Breast epithelium (tissue), 4 donors: ENCODE measurements around the gene GCNT2. TPM values are rescaled to one million over a fixed set of nuclear protein-coding genes. Genes with fewer than 3 reads are reported as not detected.

Experiments
- DNase-seq, 2 donors: peaks; one replicate each; pipeline ENCODE4 v3.0.0-alpha.2; 2019; ENCODE audit warnings: low spot score in 2 of 2
- H3K27ac ChIP-seq, 2 donors: fragments of 200-600 bp; sonication (generic) in 1 of 2; one replicate each; pipeline ENCODE4 v1.5.1; 2016 to 2019; ENCODE audit warnings: mild to moderate bottlenecking in 1 of 2
- H3K27me3 ChIP-seq, 2 donors: fragments of 200-600 bp; sonication (generic) in 1 of 2; one replicate each; pipeline versions ENCODE4 v1.5.1 to v1.6.0; 2017 to 2019; ENCODE audit warnings: control low read depth in 1 of 2, mild to moderate bottlenecking in 1 of 2
- H3K36me3 ChIP-seq: fragments of 200-600 bp; one replicate; pipeline ENCODE4 v1.5.1; 2019
- H3K4me1 ChIP-seq, 2 donors: fragments of 200-600 bp; sonication (generic); one replicate each; pipeline ENCODE4 v1.5.1; 2016 to 2019; ENCODE audit warnings: control low read depth in 1 of 2
- H3K4me3 ChIP-seq, 3 donors: fragments of 200-600 bp; sonication (generic); 1 replicate in 2 of 3; 2 replicates in 1 of 3; pipeline ENCODE4 v1.5.1; 2016 to 2019; ENCODE audit warnings: mild to moderate bottlenecking in 3 of 3, moderate library complexity in 2 of 3
- H3K9me3 ChIP-seq, 2 donors: fragments of 200-600 bp; sonication (generic) in 1 of 2; one replicate each; pipeline ENCODE4 v1.5.1; 2016 to 2019; ENCODE audit warnings: control low read depth in 1 of 2
- POLR2A ChIP-seq: fragments of 450-650 bp; IDR thresholded peaks from one replicate; pipeline ENCODE4 v1.6.1; 2016; ENCODE audit warnings: antibody characterized with exemption, mild to moderate bottlenecking, moderate library complexity
- POLR2AphosphoS5 ChIP-seq, 3 donors: sonication (generic); formaldehyde crosslinking; IDR thresholded peaks; one replicate each; pipeline ENCODE4 v1.6.1; 2017; ENCODE audit warnings: antibody characterized with exemption in 3 of 3
- intact Hi-C: fragments of 100-400 bp; cut with DNase I; formaldehyde crosslinking; loops from one replicate; pipeline ENCODE4 v1.15.1; 2023; ENCODE audit warnings: low total_unique reads
- total RNA-seq, 3 donors: library from RNA; depleted of rRNA; stranded (reverse); fragments of >200 nt; gene quantifications; one replicate each; pipeline ENCODE4 v1.1.0, GENCODE V29; 2016
- TF ChIP-seq, protein P1 (sequence below), 3 donors: fragments of 450-650 bp; IDR thresholded peaks; one replicate each; pipeline ENCODE4 v1.5.1; 2016 to 2017; ENCODE audit warnings: antibody characterized with exemption in 3 of 3, mild to moderate bottlenecking in 3 of 3, moderate library complexity in 3 of 3

Gene GCNT2
- total RNA-seq, 3 donors from 2014 or later, result 1.4 to 22.0 (median 13.4) TPM

DNA sequence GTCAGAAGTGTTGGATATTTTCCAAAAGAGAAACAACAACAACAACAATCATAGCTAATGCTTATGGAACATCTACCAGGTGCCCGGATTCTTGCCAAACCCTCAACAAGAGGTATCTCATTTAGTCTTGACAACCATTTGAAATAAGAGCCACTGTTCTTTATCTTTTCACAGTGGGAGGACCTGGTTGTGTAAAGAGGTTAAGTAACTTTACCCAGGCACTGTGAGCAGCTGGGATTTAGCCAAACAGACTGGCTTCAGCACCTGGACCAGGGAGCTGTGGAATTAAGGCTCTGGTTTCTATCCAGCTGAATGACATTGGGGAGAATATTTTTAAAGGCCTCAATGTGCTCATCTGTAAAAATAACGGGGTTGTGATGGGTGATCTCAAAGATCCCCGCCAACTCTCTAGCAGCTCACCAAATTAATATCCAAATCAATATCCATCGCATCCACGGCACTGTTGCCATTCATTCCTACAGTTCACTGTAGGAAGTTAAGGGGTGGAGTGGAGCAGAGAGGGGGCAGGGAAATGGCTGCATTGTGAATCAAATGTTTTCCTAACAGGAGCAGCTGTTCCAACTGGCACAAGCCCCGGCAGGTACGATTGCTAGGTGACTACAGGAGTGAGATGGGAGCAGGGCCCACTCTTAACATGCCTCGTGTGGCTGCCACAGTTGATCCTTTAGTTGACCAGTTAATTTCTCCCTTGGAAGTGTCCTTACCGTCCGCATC, 61.8 kb downstream of the GCNT2 start:
- DNase-seq, result no peak
- TF ChIP-seq POLR2AphosphoS5 (IDR thresholded peaks at IDR 0.05), result no peak
- Histone ChIP-seq H3K9me3 (no peaks in the 10 kb centered on the region), H3K36me3 (no peaks in the 10 kb centered on the region), H3K27me3 (no peaks in the 10 kb centered on the region), H3K4me3 (no peak overlapping the region), H3K4me1 (peaks cover 0 to 12% of the 10 kb centered on the region in 2 donors), H3K27ac (no peak overlapping the region)
- intact Hi-C loops, result no loop called here

DNA sequence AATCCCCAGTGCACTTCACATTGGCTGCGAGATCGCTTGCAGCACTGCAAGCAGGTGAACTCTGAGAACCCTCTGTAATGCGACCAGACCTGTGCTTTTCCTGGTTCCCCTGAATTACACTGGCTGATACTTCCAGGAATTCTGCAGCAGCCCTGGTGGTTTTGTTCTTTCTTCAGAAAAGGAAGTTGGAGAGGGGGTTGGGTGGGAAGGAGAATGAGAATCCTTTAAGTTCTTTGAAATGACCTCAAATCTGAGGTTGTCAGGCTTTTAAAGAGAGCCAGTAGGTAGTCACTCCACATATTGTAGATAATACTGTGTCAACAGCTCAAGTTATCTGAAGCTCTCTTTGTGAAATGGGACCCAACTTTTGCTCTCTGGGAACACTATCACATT, 62.4 kb downstream of the GCNT2 start:
- Histone ChIP-seq H3K27ac (no peak overlapping the region), H3K4me3 (no peak overlapping the region), H3K27me3 (no peaks in the 10 kb centered on the region), H3K4me1 (peaks cover 0 to 12% of the 10 kb centered on the region in 2 donors), H3K9me3 (no peaks in the 10 kb centered on the region), H3K36me3 (no peaks in the 10 kb centered on the region)
- intact Hi-C loops, result no loop called here
- TF ChIP-seq POLR2A (no peak), POLR2AphosphoS5 (IDR thresholded peaks at IDR 0.05) (no peak)
- TF ChIP-seq, protein P1, sequence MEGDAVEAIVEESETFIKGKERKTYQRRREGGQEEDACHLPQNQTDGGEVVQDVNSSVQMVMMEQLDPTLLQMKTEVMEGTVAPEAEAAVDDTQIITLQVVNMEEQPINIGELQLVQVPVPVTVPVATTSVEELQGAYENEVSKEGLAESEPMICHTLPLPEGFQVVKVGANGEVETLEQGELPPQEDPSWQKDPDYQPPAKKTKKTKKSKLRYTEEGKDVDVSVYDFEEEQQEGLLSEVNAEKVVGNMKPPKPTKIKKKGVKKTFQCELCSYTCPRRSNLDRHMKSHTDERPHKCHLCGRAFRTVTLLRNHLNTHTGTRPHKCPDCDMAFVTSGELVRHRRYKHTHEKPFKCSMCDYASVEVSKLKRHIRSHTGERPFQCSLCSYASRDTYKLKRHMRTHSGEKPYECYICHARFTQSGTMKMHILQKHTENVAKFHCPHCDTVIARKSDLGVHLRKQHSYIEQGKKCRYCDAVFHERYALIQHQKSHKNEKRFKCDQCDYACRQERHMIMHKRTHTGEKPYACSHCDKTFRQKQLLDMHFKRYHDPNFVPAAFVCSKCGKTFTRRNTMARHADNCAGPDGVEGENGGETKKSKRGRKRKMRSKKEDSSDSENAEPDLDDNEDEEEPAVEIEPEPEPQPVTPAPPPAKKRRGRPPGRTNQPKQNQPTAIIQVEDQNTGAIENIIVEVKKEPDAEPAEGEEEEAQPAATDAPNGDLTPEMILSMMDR (IDR thresholded peaks at IDR 0.05), result no peak
- no peak for DNase-seq

DNA sequence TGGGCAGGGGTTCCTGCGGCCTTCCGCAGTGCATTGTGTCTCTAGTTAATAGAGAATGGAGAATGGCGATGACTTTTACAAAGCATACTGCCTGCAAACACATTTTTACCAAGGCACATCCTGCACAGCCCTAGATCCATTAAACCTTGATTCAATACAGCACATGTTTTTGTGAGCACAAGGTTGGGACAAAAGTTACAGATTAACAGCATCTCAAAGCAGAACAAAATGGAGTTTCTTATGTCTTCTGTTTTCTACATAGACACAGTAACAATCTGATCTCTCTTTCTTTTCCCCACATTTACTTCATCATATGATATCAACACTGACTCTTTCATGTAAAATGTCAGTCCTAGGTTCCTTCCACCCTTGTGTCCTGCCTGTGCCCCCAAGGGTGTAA, 63.5 kb downstream of the GCNT2 start:
- TF ChIP-seq POLR2AphosphoS5 (IDR thresholded peaks at IDR 0.05), result no peak
- no peak for TF ChIP-seq POLR2A
- TF ChIP-seq, protein P1 (IDR thresholded peaks at IDR 0.05), result no peak
- Histone ChIP-seq H3K36me3 (no peaks in the 10 kb centered on the region), H3K4me3 (no peak overlapping the region), H3K27me3 (no peaks in the 10 kb centered on the region), H3K4me1 (peaks cover 0 to 12% of the 10 kb centered on the region in 2 donors), H3K9me3 (no peaks in the 10 kb centered on the region), H3K27ac (no peak overlapping the region)
- DNase-seq, result no peak
- intact Hi-C loops, result no loop called here

DNA sequence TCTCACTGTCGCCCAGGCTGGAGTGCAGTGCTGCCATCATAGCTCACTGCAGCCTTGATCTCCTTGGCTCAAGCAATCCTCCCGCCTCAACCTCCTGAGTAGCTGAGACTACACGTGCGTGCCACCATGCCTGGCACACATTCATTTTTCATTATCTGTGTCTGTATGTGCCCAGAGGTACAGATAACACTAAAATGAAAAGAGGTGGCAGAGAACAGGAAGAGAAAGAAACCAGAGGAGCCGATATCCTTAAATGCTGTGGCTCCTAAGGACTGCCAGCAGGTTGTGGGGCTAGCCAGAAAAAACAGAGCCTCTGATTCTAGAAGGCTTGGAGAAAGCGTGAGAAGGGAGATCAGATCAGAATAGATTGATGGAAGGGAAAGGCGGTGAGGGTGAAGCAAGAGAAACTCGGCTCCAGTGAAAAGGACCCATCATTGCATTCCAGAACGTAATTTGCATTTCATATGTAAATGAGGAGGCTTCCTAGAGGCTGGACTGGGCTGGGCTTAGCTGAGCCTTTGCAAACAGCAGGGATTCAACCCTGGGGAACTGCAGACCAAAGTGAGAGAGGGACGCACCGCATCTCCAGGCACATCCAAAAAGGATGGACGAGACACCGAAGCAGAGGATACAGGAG, 64.2 kb downstream of the GCNT2 start:
- H3K4me1 ChIP-seq, result peaks cover 0 to 12% of the 10 kb centered on the region in 2 donors
- no peak overlapping the region for H3K27ac ChIP-seq
- no peaks in the 10 kb centered on the region for H3K27me3 ChIP-seq
- TF ChIP-seq POLR2A (no peak), POLR2AphosphoS5 (IDR thresholded peaks at IDR 0.05) (no peak)
- TF ChIP-seq, protein P1 (IDR thresholded peaks at IDR 0.05), result no peak
- DNase-seq, result no peak
- H3K4me3 ChIP-seq, result no peak overlapping the region
- no peaks in the 10 kb centered on the region for H3K36me3 ChIP-seq
- intact Hi-C loops, result no loop called here
- H3K9me3 ChIP-seq, result no peaks in the 10 kb centered on the region

DNA sequence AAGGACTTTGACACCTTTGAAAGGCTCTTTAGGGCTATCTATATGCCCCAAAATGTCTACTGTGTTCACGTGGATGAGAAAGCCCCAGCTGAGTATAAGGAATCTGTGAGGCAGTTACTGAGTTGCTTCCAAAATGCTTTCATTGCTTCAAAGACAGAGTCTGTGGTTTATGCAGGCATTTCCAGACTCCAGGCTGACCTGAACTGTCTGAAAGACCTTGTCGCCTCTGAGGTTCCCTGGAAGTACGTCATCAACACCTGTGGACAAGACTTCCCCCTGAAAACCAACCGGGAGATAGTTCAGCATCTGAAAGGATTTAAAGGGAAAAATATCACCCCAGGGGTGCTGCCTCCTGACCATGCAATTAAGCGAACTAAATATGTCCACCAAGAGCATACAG, 65.2 kb downstream of the GCNT2 start:
- Histone ChIP-seq H3K27ac (no peak overlapping the region), H3K36me3 (no peaks in the 10 kb centered on the region), H3K4me1 (peaks cover 0 to 12% of the 10 kb centered on the region in 2 donors), H3K27me3 (no peaks in the 10 kb centered on the region), H3K9me3 (no peaks in the 10 kb centered on the region), H3K4me3 (no peak overlapping the region)
- no peak for DNase-seq
- TF ChIP-seq POLR2AphosphoS5 (IDR thresholded peaks at IDR 0.05) (no peak), POLR2A (no peak)
- TF ChIP-seq, protein P1 (IDR thresholded peaks at IDR 0.05), result no peak
- intact Hi-C loops, result no loop called here
